ENCODE measurements around the gene JARID2.
A peak's percentile ranks its signal among the peaks of the same experiment; 100 is the strongest.
"Not testable (repeated sequence)": the region's sequence is repeated elsewhere in the genome, so short reads cannot be mapped to it uniquely, and the experiment has no call there.

The JARID2 gene

GRCh38 chr6:15290962-15291704 lies 45.3 kb downstream of the JARID2 start:
- no peak for DNase-seq

- DNase-seq, result no peak
These were observed 46.9 kb downstream of the JARID2 start for GRCh38 chr6:15292721-15293302.

DNA sequence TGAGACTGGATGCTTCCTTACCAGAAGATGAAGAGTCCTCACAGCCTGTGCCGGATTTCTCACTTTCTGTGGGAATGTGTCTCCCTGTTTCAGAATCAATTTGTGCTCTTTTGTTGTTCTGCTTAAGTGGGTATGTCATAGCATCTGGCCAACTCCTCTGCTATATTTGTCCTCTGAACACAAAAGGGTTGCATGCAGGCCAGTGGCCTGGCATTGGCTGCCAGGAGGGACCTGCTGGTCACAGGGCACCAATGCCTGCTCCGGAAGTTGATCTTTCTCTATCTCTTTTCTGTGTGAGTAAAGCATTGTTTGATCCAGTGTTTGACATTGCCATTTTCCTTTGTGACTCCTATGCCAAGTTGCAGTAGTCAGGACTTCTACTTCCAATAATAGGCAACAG lies 47.8 kb downstream of the JARID2 start:
- no peak for DNase-seq

DNA sequence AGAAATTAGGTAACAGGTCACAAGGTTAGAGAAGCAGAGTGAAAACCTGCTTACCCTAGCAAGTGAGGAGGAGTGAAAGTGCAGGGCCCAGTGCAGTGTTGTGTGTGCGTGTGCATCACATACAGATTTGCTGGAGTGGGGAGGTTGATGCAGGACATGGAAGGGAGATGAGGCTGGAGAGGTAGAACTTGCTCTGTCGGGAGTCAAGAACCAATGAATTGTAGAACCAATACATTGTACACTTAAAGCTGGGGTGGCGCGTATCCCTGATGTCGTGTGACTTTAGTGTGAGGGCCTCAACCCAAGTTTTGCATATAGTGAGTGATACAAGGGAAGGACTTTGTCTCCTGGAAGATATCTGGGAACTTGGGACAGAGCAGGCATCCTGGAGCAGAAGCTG lies 48.6 kb downstream of the JARID2 start:
- no peak for DNase-seq

- DNase-seq, result no peak
These were observed 50.4 kb downstream of the JARID2 start for GRCh38 chr6:15296249-15296648.

GRCh38 chr6:15296735-15297134 lies 50.9 kb downstream of the JARID2 start:
- no peak for DNase-seq

- not testable (repeated sequence) for DNase-seq
These were observed 51.3 kb downstream of the JARID2 start for GRCh38 chr6:15297167-15297566.

DNA sequence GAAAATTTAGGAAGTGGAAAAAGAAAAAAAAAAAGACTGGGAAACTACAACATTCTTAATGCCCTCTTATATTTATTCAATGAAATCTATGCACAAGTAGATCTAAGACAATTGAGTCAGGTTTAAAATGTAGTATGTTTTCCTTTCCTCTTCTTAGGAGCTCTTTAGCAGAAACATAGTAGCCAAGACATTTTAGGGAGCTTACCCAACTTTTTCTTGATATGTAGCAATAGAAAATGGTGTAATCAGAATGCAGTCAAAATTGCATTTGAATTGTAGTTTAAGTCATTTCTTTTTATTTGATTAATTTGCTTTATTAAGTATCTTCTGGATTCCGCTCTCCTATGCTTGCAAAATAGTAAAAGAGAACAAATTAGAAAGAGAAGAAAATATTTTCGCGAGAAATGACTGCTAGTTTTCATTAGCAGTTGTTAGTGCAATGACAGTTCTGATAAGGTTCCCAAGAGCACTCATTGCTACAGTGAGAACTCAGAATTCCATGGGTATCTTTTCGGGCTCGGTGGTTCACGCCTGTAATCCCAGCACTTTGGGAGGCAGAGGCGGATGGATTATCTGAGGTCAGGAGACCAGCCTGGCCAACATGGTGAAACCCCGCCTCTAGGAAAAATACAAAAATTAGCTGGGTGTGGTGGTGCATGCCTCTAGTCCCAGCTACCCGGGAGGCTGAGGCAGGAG lies 52.2 kb downstream of the JARID2 start:
- no peak for DNase-seq

GRCh38 chr6:15299430-15300131 lies 53.7 kb downstream of the JARID2 start:
- DNase-seq, result no peak

DNA sequence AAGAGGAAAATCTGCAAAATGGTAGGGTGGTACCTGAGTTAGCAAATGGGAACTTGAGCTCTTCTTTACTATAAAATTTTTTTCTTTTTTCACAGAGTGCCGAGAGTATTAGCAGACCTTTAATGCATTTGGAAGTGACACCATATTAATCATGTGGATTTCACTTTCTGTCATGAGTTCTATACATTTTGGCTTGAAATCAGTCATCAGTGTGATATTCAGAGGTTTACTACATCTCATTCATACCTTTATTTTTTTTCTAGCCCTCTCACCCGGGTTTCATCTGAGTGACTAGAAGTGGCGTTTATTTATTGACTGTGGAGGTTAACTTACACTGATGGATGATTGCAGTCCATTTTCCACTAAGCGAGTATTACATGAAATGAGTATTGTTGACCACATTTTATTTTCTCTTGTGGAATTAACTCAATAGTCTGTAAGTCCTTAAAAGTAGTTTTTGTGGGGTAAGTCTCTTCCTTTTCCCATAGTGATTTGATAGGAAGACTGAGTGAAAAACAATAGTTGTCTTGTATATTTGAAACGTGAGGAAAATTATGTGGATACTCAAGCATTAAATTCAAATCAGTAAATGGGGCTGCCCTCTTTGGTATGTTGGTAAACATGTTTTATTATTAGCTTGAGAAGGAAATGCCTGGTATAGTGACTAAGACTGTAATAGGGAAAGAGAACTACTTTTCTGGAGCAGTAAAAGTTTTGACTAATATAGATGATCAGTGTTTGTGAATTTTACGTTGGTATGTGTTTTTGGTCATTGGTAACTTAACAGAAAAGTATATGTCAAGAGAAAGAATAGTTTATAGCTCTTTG lies 55.5 kb downstream of the JARID2 start:
- DNase-seq, result no peak

DNA sequence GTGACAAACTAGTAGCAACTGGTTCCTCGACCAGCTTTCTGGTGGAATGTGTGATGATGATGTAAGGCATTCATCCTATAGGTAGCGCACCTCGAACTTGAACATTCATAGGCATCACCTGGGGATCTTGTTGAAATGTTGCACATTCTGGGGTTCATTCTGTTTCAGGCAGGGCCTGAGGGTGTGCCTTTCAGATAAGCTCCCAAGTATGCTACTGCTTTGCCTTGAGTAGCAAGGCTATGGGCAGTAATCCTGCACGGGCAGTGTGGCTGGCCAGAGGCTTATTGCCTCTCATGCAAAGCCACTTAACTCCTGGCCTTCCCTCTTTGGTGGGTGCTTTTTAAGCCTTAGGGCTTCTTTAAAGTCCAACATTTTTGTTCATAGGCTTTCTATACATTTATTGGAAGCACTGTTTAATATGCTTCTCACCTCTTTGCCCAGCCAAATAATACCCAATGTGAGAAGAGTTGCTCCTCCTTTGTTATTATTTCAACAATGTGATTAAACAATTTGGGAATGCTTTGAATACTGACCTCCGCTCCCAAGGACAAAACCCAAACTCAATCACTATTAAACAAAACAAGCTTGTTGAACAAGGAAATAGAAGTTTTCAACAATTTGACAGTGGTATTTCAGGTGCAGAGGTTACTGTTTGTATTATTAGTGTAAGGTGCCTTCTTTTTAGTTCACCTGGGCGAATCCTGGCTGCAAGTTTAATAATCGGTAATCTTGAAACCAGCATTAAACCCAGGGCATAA lies 57.5 kb downstream of the JARID2 start:
- DNase-seq, result no peak

DNA sequence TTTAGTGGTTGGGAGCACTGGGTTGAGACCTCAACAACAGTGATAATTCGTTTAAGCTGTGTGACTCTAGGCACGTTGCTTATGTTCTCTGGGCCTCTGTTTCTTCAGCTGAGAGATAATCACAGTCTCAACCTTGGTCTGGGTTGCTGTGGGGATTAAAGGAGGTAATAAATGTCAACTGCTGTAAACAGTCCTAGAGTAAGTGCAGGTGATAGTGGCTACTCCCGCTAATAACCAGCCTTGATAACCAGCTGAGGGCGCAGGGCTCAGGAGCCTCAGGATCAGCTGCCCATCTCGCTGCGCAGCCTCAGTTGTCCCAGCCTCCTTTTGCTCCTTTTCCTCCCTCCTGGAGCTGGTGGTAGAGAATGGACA lies 58.0 kb downstream of the JARID2 start:
- peak; percentile 71 for DNase-seq

- no peak for DNase-seq
These were observed 58.6 kb downstream of the JARID2 start for GRCh38 chr6:15304337-15305042.

DNA sequence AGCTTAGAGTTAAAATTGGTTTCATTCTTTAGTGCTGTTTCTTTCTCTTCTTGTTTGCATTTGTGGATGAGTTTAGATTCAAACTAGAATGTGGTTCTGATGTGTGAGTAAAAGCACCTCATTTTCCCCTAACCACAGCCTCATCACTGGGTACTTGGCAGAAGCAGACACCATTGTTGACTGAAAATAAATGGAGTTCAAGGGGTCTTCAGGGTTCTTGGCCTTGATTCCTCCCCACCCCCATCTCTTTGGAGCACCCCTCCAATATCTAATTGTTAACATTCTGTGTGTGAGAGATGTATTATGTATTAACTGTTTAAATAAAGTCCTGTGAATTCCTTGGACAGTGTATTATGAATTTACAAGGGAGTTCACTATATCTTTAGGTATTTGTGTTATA lies 59.6 kb downstream of the JARID2 start:
- DNase-seq, result no peak

- DNase-seq, result no peak
These were observed 60.0 kb downstream of the JARID2 start for GRCh38 chr6:15305909-15306308.

GRCh38 chr6:15308435-15309213 lies 62.8 kb downstream of the JARID2 start:
- no peak for DNase-seq

DNA sequence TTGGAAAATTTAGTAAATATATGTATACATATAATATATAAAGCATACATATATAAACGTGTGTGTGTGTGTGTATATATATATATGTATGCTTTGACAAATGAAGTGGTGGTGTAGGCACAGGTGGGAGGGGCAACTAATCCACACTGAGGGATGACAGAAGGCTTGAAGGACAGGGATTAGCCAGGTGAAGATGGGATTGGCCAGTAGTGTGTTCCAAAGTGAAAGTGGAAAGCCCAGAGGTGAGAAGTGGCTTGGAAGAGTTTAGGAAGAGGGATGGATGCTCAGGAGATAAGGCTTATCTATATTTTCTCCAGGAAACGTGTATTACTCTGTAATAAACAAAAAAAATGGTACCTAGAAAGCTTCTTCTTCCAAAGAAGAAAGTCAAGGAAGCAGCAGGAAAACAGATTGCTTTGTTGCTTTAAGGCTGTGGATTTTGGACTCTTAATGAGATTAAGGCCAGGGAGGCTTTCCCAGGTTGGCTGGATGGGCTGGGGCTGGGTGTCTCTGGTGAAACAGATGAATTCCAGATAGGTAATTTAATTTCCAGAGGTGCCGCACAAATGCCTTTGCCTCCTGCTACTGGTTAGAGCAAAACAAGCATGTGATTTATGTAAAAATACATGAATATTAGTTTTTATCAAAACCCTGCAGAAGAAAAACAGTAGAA lies 63.9 kb downstream of the JARID2 start:
- DNase-seq, result no peak

- DNase-seq, result no peak
These were observed 64.8 kb downstream of the JARID2 start for GRCh38 chr6:15310680-15311079.

DNA sequence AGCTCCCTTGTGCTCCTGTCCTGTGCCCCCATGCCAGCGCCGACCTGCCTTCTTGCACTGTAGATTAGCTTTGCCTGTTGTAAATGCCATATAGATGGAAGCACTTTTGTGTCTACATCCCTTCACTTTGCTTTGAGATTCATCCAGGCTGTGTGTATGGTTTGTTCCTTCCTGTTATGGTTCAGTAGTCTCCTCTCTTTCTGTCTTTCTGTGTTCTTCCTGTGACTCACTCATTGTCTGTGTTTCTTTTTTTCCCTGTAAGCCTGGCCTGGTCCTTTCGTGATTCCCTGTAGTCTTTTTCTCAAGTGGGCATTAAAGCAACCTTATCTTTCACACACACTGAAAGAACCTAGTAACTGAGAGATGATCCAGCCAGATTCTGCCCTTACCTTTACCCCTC lies 66.6 kb downstream of the JARID2 start:
- DNase-seq, result no peak

- DNase-seq, result no peak
These were observed 67.5 kb downstream of the JARID2 start for GRCh38 chr6:15313367-15313766.

Data from islet precursor cell (in vitro differentiated cells).